Measurements from ENCODE around the gene EMC8.

DNA sequence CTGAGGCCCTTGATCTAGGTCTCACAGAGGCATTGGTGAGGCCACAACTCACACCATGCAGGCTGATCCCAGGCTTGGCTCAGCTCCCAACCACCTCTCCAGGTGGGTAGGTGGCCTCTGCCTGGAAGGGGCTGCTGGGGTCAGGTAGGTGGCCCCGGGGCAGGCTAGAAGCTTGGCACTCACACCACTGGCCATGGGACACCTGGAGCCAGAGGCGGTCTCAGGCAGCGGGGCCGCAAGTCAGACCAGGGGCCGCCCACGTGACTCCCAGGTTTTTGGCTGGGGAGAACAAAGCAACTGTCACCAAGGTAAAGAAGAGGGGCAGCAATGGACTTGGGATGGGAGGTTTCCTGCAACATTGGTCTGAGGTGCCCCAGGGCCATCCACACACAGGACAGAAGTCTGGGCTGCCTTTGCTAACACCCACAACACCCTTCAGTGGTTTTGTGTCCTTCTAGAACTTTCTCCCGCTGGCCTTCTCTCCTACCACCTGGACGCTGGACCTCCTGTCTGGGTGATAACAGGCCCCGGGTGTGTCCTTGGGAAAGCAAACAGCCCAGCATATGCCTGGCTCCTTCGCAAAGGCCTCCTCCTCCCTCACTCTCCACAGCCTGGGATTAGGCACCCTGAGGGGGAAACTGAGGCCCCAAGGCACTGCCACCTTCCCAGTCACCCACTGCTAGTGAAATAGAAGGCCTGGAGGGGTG lies 64.9 kb downstream of the EMC8 start:
- no peak for TF ChIP-seq GATA2 (IDR thresholded peaks at IDR 0.05; ENCODE audit: low read depth, low read length)
- no peak for TF ChIP-seq GATA3 (IDR thresholded peaks at IDR 0.05; ENCODE audit: low read depth, low read length)
